GM18511 (cell line): ENCODE measurements around the gene KRT2.

ENCODE experiments used
- ATAC-seq: cut with Tn5 transposase; IDR thresholded peaks from one replicate; pipeline ENCODE4 v1.9.1; 2021; ENCODE audit warnings: mild to moderate bottlenecking, moderate library complexity; ENCODE audit not compliant: unreplicated experiment

The KRT2 gene

DNA sequence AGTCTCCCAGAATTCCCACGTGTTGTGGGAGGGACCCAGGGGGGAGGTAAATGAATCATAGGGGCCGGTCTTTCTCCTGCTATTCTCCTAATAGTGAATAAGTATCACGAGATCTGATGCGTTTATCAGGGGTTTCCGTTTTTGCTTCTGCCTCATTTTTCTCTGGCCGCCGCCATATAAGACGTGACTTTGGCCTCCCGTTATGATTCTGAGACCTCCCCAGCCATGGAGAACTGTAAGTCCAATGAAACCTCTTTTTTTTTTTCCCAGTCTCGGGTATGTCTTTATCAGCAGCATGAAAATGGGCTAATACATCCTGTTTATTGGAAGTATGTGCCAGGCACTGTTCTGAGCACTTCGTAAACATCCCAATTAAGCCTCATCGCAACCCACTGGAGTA, 51.5 kb downstream of the KRT2 start:
- ATAC-seq: no peak

DNA sequence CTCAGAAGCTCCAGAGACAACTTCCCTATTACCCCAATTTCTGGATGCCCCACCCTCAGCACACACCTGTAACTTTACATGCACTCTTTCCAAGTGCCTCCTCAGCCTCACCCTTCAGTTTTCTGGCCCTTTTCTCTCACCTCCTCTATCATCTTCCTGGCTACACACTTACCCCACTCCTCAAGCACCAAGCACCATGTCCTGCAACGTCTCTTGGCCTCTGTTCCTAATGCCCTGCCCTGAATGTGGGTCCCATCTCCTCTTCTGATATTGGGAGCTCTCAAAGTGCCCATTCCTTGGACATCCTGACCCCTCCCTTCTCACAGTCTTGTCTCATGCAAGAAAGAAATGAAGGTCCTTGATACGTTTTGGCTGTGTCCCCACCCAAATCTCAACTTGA, 51.9 kb downstream of the KRT2 start:
- no peak for ATAC-seq

DNA sequence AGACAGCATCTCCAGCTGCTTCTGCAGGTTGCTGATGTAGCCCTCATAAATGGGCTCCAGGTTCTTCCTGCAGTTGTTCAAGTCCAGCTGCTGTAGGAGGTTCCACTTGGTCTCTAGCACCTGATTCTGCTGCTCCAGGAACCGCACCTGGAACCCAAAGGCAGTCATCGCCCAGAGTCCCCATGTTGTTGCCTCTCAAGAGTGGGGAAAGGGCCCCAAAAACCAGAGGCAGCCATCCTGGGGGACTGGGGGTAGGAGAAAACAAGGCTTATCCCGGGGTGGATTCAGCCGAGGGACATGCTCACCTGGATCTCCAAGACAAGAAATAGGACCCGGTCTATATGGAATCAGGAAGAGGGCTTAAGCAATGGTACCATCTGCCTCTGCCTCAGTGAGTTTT, 53.0 kb downstream of the KRT2 start:
- ATAC-seq: no peak
